Esophagus muscularis mucosa (tissue), 4 donors: ENCODE measurements around the gene PLCL1.

Experiments
- EP300 ChIP-seq: sonication (generic); formaldehyde crosslinking; IDR thresholded peaks from one replicate; pipeline ENCODE4 v1.6.1; 2017; ENCODE audit warnings: antibody characterized with exemption
- POLR2A ChIP-seq: fragments of 450-650 bp; IDR thresholded peaks from one replicate; pipeline ENCODE4 v1.6.1; 2017; ENCODE audit warnings: antibody characterized with exemption, moderate library complexity, mild to moderate bottlenecking, low read depth
- TF ChIP-seq, protein P1 (sequence below), 3 experiments: fragments of 200-600 bp in 2 of 3; fragments of 450-650 bp in 1 of 3; sonication (generic) in 2 of 3; IDR thresholded peaks; one replicate each; pipeline ENCODE4 v1.5.1; 2017 to 2019; ENCODE audit warnings: antibody characterized with exemption in 3 of 3, mild to moderate bottlenecking in 2 of 3, moderate library complexity in 1 of 3

- no peak for TF ChIP-seq POLR2A
- TF ChIP-seq, protein P1, sequence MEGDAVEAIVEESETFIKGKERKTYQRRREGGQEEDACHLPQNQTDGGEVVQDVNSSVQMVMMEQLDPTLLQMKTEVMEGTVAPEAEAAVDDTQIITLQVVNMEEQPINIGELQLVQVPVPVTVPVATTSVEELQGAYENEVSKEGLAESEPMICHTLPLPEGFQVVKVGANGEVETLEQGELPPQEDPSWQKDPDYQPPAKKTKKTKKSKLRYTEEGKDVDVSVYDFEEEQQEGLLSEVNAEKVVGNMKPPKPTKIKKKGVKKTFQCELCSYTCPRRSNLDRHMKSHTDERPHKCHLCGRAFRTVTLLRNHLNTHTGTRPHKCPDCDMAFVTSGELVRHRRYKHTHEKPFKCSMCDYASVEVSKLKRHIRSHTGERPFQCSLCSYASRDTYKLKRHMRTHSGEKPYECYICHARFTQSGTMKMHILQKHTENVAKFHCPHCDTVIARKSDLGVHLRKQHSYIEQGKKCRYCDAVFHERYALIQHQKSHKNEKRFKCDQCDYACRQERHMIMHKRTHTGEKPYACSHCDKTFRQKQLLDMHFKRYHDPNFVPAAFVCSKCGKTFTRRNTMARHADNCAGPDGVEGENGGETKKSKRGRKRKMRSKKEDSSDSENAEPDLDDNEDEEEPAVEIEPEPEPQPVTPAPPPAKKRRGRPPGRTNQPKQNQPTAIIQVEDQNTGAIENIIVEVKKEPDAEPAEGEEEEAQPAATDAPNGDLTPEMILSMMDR (IDR thresholded peaks at IDR 0.05), result no peak
- no peak for TF ChIP-seq EP300
Measured at GRCh38 chr2:197908156-197908555, 103.8 kb downstream of the PLCL1 start.
